HG03469 (cell line): Measurements from ENCODE around the gene SLC47A1.

Source experiments
- ATAC-seq: cut with Tn5 transposase; IDR thresholded peaks from one replicate; pipeline ENCODE4 v1.9.1; 2021; ENCODE audit warnings: mild to moderate bottlenecking, moderate library complexity, moderate number of reproducible peaks; ENCODE audit not compliant: unreplicated experiment

The SLC47A1 gene

DNA sequence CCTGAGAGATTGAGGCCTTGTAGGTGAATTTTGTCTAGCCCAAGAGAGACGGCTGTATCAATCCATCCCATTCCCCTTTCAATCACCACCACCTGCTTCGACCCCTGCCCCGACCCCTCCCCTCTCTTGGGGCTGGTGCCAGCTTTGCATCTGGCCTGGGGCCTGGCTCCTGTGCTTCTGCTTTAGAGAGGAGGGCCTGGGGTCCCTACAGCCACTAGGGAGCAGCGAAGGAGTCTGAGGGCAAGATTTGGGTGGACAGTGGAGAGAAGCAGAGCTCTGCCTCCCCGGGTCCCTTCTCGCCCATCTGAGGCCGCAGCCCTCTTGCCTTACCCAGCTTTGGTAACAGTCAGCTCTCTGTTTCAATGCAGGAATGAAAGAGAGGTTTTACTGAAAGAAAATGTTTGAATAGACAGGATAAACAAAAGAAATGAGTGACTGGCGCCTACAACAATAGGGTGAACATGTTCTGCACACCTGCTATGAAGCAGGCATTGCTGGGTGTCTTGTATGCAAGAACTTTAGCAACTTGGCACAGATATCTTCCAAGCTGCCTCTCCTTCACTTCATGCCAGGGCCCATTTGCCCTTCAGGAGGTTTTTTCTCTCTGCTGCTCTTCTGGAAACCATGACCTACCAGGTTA, 57.4 kb downstream of the SLC47A1 start:
- ATAC-seq: no peak

- ATAC-seq: no peak
Observed at GRCh38 chr17:19592316-19592715, 58.7 kb downstream of the SLC47A1 start.

DNA sequence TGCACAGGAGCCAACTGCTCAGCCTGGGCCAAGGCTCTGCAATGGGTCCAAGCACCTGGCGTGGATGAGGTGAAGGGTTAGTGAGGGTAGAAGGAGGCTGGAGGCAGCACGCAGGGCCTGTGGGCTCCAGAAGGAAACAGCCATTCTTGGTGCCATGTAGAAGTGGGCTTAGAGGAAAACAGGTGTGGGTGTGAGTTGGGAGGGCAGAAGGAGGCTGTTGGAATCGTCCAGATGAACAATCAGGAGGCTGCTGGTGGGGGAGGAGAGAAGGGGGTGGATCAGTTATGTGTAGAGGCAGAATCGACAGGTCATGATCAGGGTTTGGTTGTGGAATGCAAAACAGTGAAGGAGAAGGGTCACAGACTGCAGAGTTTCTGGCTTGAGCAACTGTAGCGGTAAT, 63.2 kb downstream of the SLC47A1 start:
- no peak for ATAC-seq

- ATAC-seq: no peak
Observed at GRCh38 chr17:19610311-19610710, 76.7 kb downstream of the SLC47A1 start.

DNA sequence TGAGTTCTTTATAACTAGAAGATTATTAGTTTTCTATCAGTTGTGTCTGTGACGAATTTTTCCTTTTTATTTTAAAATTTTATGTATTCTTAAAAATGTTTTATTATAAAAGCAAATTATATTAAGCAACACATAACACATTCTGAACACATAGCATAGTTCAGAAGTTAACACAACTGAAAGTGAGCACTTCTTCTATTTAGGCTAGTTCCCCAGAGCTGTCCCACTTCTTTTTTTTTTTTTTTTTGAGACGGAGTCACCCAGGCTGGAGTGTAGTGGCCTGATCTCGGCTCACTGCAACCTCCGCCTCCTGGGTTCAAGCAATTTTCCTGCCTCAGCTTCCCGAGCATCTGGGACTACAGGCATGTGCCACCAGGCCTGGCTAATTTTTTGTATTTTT, 77.2 kb downstream of the SLC47A1 start:
- no peak for ATAC-seq

DNA sequence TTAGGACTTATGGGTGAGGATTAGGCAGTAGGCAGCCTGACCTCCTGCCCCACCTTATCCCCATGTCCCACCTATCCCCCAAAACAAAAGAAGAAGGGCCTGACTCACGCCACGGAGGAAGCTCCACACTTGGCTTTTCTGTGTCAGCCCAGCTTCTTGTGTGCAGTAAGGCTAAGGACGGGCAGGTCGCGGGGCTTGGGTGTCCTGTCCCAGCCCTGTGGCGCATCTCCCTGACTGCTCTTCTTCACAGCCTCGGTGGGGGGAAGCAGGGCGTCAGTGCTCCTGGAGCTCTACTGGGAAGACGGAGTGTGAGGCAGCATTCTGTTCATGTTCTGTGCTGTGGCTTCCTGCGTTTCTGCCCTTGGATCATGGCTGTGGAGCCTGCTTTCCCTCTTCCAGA, 80.3 kb downstream of the SLC47A1 start:
- ATAC-seq: no peak

- ATAC-seq: no peak
Observed at GRCh38 chr17:19614900-19615299, 81.2 kb downstream of the SLC47A1 start.

DNA sequence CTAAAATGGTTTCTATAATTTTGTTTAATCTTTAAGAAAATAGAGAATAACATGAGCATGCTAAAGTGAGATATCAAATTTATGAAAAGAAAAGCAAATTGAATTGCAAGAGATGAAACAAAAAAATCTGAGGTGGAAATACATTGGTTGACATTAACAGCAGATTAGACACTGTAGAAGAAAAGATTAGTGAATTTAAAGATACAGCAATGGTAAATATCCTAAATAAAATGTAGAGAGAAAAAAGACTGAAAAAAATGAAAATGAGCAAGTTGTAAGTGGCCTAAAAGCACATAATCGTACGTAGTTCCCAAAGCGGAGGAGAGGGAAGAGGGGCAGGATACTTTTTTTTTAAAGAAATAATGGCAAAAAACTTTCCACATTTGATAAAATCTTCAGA, 84.4 kb downstream of the SLC47A1 start:
- ATAC-seq: no peak

GRCh38 chr17:19619705-19620325, 86.2 kb downstream of the SLC47A1 start:
- no peak for ATAC-seq

- no peak for ATAC-seq
Observed at GRCh38 chr17:19621697-19622096, 88.0 kb downstream of the SLC47A1 start.

GRCh38 chr17:19626079-19626478, 92.4 kb downstream of the SLC47A1 start:
- no peak for ATAC-seq
